Measurements from ENCODE around the gene NECAB2.
"Not testable (repeated sequence)": the region's sequence is repeated elsewhere in the genome, so short reads cannot be mapped to it uniquely, and the experiment has no call there.

NECAB2 gene

DNA sequence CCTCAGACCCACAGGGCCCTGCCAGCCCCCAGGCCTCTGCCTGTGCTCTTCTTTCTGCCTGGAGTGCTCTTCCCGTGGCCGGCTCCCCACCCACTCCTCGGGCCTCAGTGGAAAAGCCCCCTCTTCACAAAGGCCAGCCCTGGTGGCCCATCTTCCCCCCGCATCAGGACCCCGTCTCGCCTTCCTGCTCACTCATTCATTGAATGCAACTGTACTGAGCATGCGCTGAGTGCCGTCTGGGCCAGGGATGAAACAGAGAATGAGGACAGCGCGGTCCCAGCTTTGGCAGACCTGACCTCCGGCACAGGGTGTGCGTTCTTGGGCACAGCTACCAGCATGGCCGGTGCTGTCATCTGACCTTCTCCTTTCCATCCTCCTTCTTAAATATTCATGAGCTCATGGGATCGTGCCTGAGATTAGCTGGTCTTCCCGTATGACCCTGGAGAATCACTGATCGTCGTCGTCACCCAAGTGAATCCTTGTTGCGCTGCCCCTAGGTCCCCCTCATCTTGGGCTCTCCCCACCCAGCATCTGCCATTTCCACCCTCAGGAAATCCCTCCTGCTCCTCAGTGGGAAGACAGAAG, 31.4 kb upstream of the NECAB2 start:
- no peak for DNase-seq

DNA sequence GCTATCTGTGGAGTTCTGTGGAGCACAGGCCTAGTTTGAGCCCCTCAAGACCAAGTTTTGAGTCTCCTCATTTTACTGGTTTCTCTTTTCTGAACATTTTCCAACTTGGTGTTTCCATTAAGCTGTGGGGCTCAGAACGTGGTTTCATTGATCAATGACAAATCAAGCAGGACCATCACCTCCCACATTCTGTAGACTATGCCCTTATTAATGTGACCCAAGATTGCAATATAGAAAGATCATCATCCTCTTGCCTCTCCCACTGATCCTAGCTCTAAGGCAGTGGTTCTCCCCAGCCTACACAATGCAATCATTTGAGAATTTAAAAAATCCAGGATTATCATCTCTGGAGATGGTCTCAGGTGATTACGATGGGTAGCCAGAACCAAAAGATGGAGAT, 30.8 kb upstream of the NECAB2 start:
- DNase-seq: no peak

DNA sequence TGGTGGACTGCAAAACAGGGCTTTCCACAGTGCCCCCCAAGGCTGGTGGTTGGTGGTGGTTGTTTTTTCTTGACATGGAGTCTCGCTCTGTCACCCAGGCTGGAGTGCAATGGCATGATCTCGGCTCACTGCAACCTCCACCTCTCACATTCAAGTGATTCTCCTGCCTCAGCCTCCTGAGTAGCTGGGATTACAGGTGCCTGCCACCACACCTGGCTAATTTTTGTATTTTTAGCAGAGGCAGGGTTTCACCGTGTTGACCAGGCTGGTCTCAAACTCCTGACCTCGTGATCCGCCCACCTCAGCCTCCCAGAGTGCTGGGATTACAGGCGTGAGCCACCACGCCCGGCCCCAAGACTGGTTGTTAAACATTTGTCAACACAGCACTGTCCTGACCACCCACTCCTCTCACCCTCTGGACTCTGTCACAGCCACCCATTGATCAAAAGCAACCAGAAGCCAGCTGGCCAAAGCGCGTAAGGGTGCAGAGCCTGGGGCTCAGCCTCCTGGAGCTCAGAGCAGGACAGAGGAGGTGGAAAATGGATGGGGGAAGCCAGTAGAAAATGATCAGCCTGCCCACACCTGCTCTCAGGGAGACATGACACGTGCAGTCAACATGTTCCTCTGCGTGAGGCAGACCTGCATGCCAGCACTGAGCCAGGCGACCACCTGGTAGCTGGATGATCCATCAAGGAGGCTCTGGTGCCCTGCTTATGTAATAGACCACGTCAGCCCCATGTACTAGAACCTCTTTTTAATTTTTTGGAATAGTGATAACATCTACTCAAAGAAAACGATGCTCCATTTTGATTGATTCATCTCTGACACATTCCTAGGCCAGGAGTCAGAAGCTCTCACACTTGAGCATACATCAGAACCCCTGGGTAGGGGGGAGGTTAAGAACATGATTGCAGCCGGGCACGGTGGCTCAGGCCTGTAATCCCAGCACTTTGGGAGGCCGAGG, 29.8 kb upstream of the NECAB2 start:
- no peak for DNase-seq

DNA sequence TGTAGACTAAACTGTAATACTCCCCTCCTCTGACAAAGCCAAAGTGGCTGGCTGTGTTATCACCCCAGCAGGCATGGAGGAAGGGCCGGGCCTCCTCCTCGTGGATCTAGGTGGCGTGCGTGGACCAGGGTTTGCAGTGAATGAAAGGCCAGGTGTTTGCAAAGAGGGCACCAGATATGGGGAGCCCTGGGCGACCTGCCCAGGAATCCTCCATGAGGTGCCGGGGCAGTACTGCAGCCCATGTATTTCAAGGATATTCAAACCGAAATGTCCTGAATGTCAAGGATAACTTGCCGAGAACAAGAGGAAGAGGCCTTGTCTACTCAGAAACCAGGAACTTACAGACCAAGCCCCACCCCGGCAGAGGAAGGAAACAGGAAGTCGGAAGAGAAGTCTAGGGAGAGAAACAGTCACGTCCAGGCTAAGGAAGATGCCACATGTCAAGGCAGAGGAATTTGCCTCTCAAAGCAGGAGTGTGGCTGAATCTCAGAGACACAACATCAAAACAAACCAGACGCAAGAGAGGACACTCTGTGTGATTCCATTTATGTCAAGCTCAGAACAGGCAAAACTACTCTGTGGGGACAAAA, 28.7 kb upstream of the NECAB2 start:
- DNase-seq: no peak

DNA sequence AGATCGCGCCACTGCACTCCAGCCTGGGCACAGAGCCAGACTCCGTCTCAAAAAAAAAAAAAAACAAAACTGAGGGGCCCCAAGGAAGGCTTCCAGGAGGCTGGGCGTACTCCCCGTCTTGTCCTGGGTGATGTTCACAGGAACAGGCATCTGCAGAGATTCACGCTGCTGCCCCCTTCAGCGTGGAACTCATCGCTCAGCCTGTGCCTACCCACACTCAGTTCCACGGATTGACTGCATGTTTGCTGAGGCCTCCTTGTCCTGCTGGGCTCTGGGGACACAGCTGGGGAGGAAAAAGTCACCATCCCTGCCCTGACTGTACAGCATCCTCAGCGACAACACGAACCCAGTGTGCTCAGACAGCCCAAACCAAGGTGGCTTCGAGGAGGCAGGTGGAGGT, 27.9 kb upstream of the NECAB2 start:
- no peak for DNase-seq

DNA sequence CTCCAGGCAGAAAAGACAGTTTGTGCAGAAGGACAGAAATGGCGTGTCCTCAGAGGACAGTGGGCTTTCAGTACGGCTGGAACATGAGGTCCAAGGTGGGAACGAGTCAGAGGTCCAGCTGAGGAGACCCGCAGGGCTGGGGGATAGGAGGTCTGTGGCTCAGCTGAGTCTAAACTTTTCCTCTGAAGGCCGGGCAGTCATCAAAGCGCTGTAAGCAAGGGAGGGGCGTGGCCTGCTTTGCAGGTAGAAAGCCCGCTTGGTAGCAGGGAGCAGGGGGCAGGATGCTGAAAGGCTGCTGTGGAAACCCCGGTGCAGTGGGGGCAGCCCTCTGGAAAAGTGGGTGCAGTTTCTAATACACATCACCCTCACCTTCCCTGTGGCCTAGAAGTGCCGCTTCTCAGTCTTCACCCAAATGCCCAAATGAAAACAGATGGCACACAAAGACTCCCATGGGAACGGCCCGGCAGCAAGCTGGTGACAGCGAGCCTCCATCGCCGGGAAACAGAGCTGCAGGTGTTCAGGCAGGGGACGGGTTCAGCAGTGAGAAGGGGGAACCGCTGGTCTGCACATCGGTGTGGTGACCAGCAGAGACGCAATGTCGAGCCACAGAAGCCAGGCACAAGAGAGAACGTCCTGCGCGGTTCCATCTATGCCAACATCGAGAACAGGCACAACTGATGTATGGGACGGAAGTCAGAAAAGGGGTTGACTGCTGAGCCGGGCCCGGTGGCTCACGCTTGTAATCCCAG, 27.2 kb upstream of the NECAB2 start:
- DNase-seq: no peak

DNA sequence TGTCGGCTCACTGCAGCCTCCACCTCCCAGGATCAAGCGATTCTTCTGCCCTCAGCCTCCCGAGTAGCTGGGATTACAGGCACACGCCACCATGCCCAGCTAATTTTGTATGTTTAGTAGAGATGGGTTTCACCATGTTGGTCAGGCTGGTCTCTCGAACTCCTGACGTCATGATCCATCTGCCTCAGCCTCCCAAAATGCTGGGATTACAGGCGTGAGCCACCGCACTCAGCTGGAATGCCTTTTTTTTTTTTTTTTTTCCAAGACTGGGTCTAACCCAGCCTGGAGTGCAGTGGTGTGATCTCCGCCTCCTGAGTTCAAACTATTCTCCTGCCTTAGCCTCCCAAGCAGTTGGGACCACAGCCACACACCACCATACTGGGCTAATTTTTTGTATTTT, 26.5 kb upstream of the NECAB2 start:
- not testable (repeated sequence) for DNase-seq

DNA sequence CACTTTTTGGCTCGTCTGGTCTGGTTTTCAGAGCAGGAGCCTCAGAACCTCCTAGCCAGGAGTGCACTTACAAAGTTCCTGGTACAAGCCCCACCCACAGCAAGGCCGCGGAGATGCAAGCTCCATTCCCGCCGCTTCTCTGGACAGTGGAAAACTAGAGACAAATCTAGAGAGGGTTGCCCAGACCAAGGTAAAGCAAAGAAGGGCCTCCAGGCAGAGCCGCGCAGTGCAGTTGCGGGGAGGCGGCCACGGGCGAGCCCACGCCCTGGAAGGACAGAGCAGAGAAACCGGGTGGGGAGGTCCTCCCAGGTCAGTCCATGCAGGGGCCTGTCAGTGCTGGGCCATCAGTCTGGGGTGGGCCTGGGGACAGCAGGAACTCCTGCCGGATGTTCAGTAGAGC, 26.0 kb upstream of the NECAB2 start:
- no peak for DNase-seq

DNA sequence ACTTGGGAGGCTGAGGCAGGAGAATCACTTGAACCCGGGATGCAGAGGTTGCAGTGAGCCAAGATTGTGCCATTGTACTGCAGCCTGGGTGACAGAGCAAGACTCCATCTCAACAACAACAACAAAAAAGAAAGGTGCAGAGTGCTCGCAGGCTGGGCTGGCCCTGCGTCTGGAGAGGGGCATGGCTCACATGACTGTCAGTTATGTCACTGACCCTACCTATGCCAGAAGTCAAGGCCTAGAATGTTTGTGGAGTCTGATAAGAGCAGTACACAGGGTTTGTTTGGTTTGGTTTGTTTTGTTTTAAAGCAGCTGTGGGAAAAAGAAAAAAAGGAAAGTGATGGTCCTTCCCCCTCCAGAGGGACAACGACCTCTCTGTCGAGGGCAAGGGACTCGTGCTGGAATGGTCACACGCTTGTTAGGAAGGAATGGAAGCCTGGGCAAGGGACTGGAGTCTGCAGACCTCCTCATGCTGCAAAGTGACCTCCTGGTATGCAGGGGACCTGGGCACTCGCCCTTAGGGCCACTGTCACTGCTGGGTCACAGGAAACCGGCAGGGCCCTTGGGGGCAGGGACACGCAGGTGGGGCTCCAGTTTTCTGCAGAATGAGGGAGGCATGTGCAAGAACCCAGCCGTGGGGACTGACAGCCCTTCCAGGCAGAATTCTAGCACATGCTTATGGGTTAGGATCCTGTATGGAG, 25.1 kb upstream of the NECAB2 start:
- no peak for DNase-seq

DNA sequence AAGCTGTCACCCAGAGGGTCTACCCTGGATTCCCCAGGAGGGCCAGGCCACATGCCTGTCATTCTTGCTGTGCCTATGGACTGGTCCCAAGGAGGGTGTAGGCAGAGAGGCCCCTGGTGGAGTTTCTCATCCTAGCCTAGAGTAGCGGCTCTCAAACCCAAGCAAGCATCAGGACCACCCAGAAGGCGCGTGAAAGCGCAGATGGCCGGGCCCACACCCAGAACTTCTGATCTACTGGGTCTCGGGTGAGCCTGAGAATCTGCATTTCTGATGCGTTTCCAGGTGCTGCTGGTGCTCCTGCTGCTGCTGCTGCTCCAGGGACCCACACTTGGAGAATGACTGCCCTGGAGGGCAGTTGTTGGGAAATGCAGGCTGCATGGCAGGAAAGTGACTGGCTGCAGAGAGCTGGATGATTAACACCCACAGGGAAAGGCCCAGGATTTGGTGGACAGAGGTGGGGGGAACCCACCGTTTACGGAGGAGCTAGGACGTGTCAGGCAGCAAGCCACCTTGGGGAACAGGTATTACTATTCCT, 24.5 kb upstream of the NECAB2 start:
- DNase-seq: no peak

DNA sequence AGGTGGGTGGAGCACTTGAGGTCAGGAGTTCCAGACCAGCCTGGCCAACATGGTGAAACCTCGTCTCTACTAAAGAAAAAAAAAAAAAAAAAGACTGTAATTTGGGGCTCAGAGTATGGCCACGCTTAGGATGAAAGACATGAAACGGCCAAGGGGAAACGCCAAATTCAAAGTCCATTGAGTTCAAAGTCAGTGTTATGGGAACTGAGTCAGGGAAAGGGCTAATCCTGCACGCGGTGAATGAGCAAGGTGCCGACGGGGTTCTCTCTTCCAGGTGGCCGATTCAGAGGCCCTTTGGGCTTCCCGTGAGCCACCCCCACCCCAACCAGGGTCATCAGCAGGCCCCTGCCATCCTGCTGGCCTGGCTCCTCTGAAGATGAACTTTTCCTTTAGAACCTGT, 22.5 kb upstream of the NECAB2 start:
- DNase-seq: no peak

DNA sequence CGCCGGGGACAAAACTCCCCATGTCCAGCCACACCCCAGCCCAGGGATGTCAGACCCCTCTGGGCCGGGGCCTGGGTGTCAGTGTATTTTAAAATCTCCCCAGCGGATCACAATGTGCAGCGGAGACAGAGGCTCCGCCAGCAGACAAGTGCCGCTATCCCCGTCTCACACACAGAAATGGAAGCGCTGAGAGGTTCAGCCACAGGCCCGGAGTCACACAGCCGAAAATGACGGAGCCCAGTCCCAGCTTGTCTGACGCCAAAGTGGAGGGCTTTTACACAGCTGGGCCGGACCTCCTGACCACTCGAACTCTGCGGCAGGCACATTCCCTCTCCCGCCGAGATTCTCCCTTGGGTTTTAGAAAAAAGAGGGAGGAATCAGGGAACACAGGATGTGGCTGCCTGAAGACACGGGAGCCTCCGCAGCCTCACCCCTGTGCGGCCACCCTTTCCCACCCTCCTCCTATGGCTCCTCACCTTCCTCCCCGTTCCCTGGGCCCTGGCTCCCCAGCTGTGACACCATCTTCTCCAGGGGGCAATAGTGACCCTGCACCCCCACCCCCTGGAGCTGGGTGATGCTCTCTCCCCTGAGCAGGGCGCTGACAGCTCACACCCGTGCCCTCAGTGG, 21.8 kb upstream of the NECAB2 start:
- no peak for DNase-seq

DNA sequence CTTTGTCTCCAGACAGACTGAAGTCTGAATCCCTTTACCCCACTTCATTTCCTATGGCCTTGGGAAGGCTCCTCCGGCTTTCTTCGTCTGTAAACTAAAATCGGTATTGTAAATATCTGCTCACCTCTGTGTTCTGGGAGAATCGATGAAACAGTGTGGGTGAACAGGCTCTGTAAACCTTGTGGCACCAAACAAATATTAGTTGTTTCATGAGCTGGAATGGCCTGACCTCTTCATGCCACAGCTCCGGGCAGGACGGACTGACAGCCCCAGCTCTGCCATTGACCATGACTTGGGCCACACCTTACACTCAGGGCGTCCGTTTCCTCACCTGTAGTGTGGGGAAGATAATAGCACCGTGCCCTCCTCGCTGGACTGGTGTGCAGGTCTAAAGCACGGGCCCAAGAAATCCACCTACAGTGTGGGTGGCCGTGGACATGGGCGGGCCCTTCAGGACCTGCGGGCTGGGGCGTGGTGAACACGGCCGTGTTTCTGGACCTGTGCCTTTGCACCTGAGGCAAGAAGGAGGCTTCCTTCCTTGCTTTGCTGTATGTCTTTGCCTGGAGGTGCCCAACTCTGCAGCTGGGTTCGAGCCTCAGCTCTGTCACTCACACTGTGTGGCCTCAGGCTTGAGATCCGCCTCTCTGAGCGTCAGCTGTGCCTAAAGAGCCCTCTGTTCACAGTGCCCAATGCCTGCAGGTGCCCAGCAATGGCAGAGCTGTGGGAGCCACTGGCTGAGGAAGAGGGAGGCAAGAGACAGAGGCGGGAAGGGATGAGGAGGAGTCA, 21.1 kb upstream of the NECAB2 start:
- DNase-seq: no peak

DNA sequence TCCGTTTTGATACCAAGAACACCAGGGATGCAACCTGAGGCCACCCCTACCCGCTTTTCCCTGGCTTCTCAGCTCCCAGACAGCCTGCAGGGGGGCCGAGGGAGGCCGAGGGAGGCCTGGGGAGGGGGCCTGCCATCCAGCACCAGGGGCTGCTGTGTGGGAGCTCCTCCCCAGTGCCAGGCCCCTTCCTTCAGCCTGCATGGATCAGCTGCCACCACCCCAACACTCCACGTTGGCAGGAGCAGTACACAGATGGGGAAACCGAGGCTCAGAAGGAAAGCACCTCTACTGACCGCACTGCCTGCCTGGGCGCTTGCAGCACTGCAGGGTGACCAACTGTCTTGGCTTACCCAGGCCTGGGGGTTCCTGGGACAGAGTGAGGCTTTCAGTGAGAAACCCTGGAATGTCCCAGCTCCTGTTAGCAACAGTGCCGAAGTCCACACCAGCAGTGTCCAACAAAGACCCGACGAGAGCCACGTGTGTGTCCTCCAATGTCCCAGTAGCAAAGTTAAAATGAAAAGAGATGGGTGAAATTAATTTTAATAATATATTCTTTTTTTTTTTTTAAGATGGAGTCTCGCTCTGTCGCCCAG, 20.3 kb upstream of the NECAB2 start:
- DNase-seq: no peak

DNA sequence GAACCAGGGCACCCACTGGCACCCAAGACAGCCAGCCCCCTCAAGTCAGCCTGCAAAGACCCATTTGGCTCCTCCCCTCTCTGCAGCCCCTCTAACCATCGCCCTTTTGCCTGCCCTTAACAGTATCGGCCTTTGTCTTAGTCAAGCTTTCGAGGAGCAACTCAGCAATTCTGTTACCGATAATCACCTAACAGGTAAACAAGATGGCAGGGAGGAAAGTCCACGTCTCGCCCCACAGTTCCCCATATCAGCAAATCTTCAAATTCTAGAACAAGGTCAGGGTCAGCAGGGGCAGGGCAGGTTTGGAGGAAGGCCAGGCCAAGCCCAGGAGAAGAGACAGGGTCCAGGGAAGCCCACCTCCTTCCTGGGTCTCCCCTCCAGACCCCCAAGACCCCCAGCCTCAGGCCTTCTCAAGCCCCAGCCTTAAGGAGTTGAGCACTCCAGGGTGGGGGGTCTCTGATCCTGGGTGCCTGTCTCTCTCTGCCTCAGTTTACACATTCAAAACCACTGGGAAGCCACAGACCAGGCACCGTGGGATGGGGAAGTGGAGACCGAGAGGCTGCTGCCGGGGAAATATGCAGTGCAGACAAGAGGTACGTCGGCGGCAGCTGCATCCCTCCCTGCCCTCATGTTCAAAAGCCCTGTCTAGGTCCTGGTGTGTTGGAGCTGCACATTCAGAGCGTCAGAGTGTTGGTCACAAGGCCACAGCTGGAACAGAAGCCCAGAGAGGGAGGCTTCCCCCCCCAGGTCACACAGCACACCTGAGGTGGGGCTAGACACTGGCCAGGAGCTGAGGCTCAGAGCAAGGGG, 18.9 kb upstream of the NECAB2 start:
- no peak for DNase-seq

DNA sequence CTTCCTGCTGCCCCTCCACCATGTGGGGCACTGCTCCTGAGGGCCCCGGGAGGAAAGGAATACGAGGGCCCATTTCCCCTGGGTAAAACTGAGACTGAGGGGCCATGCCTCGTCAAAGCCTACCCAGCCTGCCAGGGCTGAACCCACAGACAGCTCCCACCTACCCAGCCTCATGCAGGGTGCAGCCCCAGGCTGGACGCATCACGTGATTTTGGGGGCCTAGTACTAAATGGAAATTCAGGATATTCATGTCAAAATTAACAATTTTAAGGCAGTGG, 18.4 kb upstream of the NECAB2 start:
- DNase-seq: no peak

DNA sequence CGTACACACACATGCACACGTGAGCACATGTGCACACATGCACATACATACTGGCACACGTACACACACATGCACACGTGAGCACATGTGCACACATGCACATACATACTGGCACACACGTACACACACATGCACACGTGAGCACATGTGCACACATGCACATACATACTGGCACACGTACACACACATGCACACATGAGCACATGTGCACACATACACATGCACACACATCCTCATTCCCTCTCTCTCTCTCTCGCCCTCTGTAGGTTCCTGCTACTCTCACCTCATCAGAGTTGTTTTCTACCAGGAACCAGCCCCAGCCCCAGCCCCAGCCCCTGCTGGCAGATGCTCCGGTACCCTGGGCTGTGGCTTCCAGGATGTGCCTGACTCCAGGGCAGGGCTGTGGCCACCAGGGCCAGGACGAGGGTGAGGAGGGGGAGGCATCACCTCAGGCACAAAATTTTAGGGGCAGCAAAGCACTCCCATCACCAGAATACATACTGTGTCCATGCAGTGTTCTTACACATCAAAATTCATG, 17.1 kb upstream of the NECAB2 start:
- DNase-seq: not testable (repeated sequence)

DNA sequence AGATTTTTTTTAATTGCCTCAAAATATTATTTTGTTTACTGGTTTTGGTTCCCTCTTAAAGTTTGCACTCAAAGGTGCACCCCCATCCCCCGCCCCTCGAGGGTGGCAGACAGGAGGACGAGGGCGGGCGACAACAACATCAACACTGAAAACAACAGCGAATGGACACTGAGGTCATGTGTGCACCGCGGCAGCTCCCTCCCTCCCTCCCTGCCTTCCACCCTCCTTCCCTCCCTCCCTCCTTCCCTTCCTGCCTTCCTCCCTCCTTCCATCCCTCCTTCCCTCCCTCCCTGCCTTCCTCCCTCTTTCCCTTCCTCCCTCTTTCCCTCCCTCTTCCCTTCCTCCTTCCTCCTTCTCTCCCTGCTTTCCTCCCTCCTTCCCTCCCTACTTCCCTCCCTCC, 16.5 kb upstream of the NECAB2 start:
- DNase-seq: no peak

DNA sequence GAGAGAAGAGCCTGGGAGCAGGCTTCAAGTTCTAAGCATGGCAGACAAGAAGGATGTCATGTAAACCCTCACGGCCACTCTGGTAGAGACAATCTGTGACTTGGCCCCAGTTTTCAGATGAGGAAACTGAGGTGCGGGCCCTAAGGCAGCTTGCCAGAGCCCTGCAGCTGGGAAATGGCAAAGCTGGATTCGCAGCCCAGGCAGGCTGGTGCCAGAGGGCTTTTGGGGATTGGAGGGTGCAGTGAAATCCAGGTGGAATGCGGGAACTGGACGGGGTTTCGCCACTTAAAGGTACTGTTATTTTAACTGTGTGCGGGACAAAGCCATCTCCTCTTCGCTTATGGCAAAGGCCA, 15.5 kb upstream of the NECAB2 start:
- no peak for DNase-seq
